Medulla oblongata (tissue), 1 donor: Measurements from ENCODE around the gene INSL3.
"Not testable (repeated sequence)": the region's sequence is repeated elsewhere in the genome, so short reads cannot be mapped to it uniquely, and the experiment has no call there.

Source experiments
- DNase-seq: peaks from one replicate; pipeline ENCODE4 v3.0.0-alpha.2; 2015; ENCODE audit errors: extremely low spot score

The INSL3 gene

DNA sequence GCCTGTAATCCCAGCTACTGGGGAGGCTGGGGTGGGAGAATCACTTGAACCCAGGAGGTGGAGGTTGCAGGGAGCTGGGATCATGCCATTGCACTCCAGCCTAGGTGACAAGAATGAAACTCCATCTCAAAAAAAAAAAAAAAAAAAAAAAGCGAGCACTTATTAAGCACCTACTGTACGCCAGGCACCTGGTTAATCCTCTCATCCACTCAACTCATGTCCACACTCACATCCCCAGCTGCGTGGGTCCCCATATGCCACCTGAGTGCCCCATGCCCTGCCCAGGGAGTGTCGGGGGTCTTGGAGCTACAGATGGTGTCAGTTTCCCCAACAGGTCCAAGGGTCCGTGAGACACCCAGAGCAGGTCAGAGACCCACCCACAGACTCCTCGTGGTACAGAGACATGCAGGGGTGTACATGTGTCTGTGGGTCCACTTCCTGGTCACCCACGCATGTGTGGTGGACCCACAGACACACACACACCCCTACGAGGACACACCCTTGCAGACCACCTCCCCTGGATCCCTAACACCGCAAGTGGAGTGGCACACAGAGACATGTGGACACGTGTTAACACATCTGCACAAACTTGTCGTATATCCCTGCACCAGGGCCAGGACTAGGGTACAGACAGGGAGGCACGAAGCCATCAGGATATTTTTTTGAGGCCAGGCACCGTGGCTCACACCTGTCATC, 3.5 kb downstream of the INSL3 start:
- no peak for DNase-seq

DNA sequence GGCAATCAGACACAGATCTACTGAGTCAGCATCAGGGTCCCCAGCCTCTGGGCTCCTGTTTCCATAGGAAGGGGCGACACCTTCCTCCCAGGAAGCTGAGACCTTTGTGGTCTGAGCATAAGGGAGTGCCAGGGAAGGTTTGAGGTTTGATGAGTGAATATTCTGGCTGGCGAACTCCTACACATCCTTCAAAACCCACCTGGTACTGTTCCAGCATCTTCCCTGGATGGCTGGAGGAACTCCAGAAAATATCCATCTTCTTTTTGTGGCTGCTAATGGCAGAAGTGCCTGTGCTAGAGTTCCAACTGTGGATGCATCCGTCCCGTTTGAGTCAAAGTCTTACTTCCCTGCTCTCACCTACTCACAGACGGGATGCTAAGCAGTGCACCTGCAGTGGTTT, 9.2 kb downstream of the INSL3 start:
- no peak for DNase-seq

DNA sequence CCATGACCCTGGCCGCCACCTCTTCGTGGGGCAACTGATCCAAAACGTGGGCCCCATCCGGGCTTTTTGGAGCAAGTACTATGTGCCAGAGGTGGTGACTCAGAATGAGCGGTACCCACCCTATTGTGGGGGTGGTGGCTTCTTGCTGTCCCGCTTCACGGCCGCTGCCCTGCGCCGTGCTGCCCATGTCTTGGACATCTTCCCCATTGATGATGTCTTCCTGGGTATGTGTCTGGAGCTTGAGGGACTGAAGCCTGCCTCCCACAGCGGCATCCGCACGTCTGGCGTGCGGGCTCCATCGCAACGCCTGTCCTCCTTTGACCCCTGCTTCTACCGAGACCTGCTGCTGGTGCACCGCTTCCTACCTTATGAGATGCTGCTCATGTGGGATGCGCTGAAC, 9.6 kb downstream of the INSL3 start:
- no peak for DNase-seq

DNA sequence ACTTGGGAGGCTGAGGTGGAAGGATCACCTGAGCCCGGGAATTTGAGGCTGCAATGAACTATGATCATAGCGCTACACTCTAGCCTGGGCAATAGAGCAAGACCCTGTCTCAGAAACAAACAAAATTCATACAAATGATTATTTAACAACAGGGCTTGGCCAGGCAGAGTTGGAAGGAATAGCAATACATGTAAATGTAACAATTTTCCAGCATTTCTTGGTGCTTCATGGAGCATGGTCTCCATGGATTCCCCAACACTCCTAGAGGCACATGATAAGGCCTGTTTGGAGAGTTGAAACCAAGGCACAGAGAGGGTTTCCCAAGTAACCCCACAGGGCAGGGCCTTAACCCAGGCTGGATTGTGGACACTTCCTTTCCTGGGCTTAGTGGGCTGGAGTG, 10.2 kb downstream of the INSL3 start:
- no peak for DNase-seq

DNA sequence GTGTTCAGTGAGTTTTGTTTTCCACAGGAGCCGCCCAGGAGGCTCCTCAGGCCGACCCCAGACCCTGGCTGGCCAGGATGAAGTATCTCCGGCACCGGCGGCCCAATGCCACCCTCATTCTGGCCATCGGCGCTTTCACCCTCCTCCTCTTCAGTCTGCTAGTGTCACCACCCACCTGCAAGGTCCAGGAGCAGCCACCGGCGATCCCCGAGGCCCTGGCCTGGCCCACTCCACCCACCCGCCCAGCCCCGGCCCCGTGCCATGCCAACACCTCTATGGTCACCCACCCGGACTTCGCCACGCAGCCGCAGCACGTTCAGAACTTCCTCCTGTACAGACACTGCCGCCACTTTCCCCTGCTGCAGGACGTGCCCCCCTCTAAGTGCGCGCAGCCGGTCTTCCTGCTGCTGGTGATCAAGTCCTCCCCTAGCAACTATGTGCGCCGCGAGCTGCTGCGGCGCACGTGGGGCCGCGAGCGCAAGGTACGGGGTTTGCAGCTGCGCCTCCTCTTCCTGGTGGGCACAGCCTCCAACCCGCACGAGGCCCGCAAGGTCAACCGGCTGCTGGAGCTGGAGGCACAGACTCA, 13.5 kb downstream of the INSL3 start:
- no peak for DNase-seq

DNA sequence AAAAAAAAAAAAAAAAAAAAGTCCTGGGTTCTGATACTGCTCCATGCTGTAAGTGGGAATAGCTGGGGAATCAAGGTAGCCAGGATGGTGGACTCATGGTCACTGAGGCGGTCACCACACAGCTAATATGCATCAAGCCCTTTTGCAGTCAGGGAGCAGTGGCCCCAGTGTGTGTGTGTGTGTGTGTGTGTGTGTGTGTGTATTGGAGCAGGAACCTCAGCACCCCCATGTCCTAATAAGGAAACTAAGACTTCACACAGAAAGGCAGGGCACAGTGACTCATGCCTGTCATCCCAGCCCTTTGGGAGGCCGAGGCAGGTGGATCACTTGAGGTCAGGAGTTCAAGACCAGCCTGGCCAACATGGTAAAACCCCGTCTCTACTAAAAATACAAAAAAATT, 14.4 kb downstream of the INSL3 start:
- no peak for DNase-seq

DNA sequence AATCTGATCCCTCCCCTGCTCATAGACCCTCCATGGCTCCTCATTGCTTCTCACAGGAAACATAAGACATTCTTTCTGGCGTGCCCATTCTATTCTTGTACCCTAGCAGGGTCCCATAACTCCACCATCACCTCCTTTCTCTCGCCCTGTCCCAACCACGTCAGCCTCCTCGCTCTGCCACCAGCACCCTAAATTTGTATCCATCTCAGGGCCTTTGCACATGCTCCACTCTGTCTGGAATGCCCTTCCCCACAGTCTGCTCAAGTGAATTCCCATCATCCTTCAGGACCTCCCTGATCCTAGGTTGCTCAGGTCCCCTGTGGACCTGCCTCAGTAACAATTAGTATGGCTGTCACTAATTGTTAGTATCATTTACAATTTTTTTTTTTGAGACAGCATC, 15.9 kb downstream of the INSL3 start:
- DNase-seq, result no peak

DNA sequence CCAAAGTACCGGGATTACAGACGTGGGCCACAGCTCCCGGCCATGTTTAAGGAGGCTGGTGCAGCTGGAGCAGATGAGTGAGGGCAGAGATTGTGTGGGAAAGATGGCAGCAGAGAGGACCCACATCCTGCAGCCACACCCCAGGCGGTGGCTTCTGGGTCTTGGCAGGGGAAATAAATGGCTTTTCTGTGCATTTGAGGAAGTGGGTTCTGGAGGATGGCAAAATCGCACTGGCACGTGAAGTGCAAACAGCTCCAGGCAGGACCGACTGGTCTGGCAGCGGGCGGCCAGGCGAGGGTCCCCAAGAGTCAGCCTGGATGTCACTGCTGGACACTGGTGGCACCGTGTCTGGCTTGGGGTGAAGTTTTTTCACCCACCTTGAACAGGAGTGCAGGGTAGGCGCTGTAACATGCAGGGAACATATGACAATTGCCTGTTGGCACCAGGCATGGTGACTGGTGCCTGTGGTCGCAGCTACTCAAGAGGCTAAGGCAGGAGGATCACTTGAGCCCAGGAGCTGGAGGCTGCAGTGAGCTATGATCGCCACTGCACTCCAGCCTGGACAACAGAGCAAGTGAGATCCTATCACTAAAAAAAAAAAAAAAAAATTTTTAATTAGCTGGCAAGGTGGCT, 17.9 kb downstream of the INSL3 start:
- DNase-seq, result no peak

DNA sequence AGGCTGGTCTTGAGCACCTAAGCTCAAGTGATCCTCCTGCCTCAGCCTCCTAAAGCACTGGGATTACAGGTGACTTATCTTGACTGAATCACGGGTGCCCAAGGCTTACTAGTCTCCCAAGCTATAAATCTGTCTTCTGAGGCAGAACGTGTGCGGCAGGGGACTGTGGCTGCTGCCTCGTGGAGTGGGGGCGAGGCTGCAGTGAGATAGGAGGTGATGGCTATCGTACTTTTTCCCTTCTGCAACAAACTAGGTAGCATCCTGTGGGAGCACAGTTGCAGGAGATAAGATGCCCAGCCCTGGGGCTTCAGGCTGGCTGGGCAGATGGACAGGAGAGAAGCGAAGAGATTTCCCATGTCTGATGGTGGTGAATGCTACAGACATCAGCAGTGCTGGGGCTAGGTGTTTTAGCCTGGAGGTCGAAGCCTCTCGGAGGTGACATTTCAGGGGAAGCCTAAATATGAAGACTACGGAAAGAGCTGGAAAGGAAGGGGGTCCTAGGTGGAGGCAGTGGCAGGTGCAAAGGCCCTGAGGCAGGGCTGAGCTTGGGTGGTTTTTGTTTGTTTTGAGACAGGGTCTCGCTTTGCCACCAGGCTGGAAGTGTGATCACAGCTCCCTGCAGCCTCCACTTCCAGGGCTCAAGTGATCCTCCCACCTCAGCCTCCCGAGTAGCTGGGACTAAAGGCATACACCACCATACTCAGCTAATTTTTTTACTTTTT, 19.0 kb downstream of the INSL3 start:
- no peak for DNase-seq

DNA sequence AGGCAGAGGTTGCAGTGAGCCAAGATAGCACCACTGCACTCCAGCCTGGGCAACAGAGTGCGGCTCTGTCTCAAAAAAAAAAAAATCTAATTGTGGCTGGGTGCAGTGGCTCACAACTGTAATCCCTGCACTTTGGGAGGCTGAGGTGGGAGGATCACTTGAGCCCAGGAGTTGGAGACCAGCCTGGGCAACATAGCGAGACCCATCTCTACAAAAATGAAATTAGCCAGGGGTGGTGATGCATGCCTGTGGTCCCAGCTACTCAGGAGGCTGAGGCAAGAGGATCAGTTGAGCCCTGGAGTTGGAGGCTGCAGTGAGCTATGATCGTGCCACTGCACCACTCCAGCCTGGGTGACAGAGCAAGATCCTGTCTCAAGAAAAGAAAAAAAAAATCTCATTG, 22.7 kb downstream of the INSL3 start:
- not testable (repeated sequence) for DNase-seq

DNA sequence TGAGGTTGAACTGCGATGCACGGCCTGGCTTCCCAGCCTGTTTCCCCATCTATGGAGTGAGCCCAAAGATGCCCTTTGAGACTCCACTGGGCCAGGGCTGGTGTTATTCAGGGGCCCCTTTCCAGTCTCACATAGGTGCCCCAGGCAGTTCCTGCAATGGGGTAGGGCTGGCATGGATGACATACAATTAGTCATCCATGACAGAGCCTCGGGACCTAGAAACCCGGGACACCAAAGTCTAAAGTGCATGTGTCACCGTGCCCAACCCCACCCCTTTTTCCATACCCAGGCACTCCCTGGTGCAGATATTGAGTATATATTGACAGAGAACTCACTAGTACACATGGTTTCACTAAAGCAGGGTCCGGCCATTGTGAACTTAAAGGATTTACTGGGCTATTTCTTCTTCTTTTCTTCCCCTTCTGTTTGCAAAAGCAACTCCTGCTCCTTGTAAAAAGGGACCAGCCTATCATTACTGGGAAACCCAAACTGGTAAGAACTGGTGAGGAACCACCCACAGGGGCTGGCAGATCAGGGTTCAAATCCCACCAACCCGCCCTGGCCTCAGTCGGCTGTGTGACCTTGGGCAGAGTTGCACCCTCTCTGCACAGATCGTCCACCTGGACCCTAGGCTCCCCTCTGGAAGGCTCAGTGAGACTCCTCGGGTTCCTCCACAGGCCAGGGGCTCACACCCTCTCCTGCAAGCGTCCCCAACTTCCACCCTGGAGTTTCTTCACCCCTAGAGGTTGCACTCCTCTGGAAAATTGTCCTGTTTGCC, 23.7 kb downstream of the INSL3 start:
- DNase-seq, result no peak

DNA sequence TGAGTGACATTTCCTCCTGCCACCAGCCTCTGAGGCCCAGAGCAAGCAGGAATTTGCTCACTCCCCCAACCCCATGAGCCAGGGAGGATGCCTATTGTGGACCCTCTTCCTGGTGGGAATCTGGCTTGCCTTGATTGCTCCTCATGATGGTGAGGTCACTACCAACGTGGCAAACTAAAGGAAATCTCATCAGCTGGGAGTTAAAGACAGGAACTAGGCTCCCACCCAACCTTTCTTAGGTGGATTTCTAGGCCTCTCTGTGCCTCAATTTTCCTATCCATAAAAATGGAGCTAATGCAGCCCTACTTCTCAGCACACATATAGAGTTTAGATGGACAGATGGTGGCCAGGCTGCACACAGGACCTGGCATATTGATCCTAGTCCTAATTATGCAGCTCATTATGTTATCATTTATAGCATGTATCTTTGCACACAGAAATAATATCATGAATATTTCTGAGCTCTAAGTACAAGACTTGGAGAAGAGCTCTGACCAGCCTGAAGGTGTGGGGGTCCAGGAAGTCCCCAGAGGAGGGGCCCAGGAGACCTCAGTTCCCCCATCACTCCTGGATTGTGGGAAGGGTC, 24.4 kb downstream of the INSL3 start:
- no peak for DNase-seq

DNA sequence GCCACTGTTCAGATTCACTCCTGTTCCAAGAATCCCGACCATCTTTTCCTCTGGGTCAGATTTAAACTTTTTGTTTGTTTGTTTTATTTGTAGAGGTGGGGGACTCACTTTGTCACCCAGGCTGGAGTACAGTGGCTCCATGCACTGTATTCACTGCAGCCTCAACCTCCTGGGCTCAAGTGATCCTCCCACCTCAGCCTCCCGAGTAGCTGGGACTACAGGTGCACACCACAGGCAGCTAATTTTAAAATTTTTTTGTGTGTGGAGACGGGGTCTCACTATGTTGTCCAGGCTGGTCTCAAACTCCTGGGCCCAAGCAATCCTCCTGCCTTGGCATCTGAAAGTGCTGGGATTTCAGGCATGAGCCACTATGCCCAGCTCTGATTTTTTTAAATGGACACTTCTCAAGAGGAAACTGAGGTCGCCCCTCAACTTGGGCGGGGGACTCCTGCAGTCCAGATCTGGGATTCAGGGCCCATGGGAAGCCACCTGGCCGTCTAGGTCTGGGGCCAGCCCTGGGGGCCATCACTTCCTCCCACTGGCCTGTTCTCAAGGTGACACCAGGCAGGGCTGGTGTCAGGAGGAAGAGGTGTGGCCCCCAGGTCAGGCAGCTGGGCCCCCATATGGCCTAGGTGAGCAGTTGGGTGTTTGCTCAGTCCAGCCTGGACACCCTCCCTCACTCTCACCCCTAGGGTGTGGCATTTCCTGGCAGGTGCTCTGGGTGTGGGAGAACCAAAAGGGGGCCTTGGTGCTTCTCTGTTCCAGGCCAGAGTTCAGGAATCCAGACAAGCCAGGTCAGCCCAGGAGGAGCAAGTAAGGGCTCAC, 25.1 kb downstream of the INSL3 start:
- DNase-seq, result no peak

DNA sequence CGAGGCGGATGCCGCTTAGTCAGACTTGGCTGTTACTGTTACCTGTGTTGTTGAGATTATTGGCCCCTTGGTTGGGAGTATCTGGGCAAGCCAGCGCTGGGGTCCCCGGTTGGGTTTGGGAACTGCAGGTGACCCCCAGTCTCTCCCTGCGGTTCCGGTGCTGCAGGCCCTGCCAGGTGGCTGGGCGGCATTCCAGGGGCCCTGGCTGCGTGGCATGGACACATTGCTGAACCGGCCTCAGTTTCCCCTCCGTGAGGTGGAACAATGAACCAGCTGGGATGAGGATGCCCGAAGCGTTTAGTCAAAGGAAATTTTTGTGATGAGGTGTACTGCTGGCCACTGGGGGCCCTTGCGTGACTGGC, 25.8 kb downstream of the INSL3 start:
- no peak for DNase-seq

DNA sequence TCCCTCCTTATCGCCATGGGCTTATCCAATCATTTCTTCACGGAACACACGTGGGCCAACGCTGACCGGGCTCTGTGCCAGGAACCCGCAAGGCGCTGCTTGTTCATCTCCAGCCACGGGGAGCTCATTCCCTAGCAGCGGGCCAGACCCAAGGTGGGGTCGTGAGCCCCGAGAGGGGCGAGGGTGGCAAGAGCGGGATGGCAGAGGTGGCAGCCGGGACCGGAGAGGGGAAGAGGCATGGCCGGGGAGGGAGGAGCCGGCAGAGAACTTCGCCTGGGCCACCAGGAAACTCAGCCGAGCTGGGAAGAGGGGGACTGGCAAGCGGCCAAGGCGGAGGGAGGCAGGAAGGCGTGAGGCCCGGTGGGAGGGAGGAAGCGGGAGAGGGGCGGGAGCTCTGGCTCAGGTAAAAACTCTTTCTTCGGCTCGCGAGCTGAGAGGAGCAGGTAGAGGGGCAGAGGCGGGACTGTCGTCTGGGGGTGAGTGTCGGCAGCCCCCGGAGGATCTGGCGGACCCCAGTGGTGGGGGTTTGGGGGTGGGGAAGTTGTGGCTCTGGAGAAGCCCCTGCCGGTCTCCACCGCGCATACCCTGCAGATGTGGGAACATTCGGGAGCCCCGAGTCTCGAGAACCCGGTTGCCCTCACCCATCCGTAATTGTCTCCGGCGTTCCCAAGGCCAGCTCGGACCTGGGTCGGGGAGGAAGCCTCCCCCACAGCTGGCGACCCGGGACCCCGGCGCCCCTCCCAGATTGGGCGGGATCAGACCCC, 26.4 kb downstream of the INSL3 start, which contains the start of gene B3GNT3:
Gene B3GNT3, plus strand, starts transcription at position 408 of the 764 bp plus-strand sequence. CDS start 12,670 bp downstream, outside the sequence.
- DNase-seq, result no peak

DNA sequence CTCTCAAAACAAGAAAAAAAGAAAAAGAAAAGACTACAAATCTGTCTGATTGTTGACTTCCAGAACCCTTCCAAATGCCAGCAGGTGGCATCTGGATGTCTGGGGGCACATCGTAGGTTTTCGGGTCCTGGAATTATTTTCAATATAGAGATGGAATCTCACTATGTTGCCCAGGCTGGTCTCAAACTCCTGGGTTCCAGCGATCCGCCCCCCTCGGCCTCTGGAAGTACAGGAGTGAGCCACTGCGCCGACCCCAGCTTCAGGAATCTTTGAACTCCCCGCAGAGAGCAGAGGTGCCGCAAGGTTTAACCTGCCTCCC, 26.9 kb downstream of the INSL3 start:
- DNase-seq, result no peak

DNA sequence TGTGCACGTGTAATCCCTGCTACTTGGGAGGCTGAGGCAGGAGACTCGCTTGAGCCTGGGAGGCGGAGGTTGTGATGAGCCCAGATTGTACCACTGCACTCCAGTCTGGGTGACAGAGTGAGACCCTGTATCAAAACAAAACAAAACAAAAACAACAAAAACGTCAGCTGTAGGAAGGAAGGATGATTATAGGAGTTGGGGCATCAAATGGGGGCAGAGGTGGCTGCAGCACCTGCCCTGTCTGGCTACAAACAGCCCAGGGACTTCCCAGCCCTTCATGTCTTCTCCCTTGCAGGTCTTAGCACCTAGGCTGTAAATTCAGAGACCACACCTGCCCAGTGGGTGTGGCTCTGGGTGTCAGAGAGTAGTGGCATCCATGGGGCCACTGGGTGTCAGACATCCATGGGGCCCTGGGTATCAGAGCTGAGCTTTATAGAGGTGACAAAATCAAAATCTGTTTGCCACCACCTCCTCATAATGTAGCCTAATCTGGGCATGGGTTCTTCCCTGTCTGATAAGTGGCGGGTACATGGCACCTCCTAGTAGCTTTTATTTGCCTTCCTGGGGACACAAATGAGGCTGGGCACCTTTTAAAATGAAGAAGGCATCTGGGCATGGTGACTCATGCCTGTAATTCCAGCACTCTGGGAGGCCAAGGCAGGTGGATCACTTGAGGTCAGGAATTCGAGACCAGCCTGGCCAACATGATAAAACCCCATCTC, 31.1 kb downstream of the INSL3 start:
- DNase-seq, result no peak

DNA sequence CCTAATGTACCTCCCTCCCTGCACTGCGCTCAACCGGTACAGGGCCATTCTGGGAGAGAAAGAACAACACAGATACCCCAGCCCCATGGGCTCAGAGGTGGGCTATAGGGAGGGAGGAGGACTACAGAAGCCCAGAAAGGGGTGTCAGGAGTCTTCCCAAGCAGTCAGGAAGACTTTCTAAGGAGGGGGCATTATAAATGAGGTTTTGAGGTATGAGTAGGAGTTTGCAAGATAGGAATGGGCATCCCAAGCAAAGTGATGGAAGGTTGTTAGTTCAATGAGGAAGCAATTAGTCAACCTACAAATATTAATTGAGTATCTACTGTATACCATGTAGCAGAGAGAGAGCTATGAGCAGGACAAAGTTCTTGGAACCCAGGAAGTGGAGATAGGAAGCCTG, 32.7 kb downstream of the INSL3 start:
- DNase-seq, result no peak

DNA sequence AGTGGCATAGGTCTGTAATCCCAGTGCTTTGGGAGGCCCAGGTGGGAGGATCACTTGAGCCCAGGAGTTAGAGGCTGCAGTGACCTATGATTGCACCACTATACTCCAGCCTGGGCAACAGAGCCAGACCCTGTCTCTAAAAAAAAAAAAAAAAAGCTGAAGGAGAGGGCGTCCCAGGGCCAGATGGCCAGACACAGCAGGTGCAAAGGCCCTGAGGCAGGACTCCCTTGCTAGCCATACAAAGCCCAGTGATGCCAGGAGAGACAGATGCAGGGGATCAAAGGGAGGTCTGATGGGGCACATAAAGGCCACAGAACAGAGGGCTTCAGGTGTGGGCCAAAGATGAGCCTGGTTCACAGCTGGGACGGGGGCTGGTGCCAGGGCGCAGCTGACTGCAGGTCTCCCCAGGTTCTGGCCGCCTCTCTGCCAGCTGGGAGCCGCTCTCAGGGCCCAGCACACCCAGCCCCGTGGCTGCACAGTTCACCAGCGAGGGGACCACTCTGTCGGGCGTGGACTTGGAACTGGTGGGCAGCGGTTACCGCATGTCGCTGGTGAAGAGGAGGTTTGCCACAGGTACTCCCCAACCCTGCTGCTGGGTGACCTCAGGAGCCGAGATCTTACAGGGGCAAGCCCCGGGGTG, 33.9 kb downstream of the INSL3 start:
- no peak for DNase-seq
